HG03066 (cell line): Measurements from ENCODE around the gene LBX1.

Experiments used
- ATAC-seq: cut with Tn5 transposase; IDR thresholded peaks from one replicate; pipeline ENCODE4 v1.9.1; 2021; ENCODE audit warnings: low read depth; ENCODE audit not compliant: unreplicated experiment

The LBX1 gene, protein sequence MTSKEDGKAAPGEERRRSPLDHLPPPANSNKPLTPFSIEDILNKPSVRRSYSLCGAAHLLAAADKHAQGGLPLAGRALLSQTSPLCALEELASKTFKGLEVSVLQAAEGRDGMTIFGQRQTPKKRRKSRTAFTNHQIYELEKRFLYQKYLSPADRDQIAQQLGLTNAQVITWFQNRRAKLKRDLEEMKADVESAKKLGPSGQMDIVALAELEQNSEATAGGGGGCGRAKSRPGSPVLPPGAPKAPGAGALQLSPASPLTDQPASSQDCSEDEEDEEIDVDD

DNA sequence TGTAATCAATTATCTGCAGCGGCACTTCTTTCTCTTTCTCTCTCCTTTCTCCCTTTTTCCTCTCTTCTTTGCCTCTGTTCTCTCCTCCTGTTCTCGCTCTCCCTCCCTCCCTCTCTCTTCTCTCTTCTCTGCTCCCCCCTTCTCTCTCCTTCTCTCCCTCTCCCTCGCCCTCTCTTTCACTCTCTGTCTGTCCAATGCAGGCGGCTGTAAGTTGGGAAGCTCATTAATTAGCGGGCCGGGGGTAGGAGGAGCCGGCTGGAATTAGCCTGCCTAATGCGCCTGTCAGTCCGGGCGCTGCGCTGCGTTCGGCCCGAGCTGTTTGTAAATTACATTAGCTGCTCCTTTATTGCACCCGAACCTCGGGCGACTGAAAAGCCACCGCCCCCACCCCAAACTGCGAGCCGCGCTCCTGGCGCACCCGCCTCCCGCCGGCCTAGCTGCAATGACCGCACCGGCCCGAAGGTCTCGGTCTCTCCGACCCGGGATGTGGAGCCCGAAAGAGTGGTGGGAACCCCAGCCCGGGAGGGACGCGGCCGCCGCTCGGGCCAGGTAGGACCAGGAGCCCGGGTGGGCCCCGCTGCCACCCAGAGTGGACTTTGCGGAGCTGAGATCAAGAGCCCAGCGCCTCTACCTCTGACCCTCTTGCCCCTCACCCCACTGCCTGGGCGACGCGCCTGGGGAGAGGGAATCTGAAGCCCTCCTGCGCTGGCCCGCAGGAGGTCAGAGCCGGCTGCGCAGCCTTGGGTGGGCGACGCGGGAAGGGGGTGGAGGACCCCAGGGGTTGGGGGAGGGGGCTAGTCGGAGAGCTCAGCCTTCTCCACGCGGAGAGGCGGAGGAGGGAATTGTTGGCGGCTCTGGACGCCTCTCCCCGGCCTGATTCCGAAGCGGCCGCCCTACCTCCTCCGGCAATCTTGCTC is at the start of gene LBX1:
Gene LBX1, minus strand, starts transcription at position 198 of the 917 bp plus-strand sequence. CDS start 648 bp downstream, outside the sequence.
- no peak for ATAC-seq

DNA sequence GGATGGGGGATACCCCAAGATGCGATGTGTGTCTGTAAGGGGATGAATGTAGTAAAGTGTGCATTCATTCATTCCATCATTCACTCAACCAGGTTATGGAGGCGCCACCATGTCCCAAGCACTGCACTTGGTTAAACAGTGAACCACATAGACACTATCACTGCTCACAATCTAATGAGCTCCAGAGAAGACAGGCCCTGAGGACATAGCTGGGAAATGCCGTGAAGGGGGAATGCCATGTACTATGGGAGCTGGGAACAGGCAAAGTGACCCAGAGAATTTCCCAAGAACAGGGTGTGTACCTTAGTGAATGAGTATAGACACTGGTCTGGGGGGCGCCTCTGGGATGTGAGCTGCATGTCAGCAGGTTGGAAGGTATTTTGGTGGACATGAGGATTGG is 44.5 kb upstream of the LBX1 start:
- ATAC-seq = no peak

DNA sequence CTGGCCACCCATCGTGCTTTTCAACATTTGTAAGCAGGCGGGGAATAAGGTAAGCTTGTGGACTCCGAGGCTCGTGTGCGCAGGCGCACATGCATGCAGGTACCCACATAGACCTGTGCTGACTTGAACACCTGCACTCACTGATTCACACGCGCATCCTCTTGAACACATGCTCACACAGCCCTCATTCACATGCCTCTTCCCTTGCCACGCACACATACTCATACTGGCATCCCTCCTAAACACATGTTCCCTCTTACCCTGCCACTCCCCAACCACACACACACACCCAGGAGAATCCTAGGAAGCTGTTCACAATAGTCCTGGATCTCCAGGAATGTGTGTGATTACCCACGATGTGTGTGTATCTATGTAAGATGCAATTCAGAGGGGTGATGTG is 44.1 kb upstream of the LBX1 start:
- ATAC-seq = no peak

DNA sequence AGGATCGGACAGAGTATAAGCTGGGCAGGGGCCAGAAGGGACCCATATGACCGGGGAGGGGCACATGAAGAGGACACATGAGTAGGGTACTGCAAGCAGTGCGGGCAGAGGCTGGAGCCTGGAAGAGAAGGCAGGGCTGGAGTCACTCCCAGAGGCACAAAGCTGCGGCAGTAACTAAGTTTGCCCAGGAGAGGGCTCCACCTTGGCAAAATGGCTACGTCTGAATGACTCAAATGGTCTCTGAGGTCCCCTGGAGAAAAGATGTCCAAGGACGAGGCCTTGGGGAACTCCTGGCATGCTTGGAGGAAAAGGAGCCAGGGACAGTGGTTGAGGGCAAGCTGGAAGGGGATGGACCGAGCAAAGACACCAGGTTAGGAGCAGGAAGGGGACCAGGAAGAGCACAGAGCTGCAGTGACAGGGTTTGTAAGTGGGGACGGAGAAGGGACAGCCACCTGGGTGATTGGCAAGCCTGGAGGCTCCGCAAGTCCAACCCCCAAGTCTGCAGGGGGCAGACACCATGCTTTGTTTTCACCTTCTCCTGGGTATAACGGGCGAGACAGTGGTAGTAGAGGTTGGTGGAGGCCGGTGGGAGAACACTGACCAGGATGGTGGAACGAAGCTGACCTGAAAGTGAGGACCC is 43.1 kb upstream of the LBX1 start:
- no peak for ATAC-seq

DNA sequence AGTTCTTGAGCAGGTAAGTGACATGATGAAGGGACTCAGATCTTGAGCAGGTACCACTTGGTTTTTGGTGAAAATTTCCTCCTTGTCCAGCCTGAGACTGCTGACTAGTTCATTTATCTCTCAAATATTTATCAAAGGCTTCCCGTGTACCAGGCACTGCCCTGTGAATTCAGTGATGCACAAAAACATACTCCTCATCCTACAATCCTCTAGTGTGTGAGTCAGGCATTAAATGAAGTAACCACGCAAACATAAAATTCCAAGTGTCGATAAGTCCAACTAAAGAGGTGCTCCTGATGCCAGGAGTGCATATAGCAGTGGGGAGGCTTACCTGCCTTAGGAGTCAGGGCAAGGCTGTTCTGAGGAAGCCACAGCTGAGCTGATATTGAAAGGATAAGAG is 41.5 kb upstream of the LBX1 start:
- no peak for ATAC-seq

DNA sequence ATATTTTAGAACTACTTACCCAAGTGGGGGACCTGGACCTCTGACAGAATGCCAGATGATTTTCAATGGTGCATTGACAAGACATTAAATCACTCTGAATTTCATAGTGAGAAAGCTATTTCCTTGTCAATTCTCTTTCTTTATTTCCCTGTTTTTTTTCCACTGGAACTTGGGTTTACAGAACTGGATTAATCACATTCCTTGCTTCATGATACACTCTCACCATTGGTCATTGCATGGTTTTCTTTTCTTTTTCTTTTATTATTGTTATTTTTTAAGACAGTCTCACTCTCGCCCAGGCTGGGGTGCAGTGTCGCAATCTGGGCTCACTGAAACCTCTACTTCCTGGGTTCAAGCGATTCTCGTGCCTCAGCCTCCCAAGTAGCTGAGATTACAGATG is 38.5 kb upstream of the LBX1 start:
- no peak for ATAC-seq

DNA sequence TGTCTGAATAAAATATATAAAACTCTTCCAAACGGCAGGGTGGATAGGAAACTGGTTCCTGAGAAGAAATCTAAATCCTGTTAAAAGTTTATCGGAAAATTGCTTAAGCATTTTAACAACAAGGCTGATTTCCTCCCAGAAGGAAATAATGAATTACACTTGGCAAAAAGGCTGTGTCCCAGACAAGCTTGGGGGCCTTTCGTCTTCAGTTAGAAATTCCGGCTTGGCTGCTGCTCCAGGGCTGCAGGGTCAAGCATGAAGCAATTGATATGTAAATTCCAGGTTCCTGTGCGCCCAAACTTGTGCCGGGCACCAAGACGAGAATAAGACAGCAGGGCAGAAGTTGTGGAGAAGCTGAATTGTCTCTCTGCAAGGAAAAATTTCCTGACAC is 38.0 kb upstream of the LBX1 start:
- ATAC-seq = no peak

DNA sequence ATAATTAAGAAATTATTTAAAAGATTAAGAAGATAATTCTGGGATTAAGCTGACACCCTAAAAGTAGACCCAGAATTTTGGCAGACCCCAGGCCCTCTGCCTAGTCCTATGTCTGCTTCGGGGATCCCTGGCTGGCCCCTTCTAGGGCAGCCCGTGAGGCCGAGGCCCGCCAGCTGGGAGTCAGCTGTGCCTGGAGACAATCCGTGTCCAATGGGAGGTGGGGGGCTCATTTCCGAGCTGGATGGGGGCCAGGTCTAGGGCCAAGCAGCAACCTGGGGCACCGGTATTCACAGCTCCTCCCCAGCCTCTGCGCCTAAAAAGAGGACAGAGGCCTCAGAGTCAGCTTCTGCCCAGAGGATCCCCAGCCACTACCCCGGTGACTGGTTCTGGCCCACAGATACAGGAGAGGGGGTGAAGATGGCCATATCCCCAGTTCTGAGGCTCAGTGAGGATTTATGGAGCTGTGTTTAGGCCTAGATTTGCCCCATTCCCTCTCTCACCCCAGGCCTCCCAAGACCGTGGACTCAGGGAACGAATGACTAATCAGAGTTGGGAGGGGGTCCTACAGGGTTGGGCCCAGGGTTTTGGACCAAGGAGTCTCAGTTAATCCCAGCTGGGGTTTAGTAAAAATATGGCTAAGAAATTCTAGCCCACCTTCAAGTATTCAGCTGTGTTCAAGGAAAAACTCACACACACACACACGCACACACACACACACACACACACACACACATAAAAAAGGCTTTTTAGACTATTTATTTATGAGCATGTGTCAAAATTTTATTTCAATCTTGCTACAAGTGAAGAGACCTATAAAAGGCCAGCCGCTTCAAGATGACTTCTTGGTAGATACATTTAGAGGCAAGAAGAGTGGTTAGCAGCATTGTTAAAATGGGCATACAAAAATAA is 37.4 kb upstream of the LBX1 start:
- no peak for ATAC-seq

DNA sequence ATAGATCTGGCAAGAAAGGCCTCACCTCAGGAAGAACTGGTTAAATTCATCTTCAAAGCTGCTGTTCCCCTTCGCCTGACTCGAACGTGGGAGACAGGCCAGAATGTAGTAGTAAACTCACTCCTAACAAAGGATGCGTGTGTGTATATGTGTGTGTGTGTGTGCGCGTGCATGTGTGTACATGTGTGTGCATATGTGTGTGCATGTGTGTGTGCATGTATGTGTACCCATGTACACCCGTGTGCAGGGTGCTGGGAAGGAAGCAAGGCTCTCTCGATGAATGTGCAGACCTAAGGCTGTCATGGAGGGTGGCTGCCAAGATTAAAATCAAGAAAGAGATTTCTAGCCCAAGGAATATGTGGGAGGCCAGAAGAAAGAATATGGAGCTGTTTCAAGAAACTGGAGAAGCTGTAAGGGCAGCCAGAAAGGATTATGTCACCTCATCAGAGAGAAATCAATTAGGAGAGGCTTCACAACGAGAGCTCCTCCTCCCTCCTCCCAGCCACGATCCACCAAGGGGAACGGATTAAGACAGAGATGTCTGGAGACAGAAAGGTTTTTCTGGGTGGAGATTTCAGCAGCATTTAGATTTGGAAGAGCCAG is 34.0 kb upstream of the LBX1 start:
- ATAC-seq = no peak

DNA sequence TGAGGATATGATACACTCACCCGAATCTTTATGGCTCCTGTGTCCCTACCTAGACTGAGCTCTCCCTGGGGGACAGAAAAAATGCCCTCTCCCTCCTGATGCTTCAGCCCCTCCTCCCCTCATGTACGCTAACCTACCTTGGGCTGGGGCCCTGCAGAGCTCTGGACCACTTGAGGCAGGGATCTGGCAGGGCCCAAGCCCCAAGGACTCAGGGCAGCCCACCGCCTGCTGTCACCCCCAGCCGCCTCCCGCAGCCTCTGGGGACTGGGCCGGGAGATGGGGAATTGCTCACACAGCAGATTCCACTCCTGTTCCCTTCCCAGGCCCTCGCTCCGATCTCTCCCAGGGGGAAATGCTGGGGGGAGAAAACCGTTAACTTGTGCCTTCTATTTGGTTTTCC is 32.9 kb upstream of the LBX1 start:
- no peak for ATAC-seq

DNA sequence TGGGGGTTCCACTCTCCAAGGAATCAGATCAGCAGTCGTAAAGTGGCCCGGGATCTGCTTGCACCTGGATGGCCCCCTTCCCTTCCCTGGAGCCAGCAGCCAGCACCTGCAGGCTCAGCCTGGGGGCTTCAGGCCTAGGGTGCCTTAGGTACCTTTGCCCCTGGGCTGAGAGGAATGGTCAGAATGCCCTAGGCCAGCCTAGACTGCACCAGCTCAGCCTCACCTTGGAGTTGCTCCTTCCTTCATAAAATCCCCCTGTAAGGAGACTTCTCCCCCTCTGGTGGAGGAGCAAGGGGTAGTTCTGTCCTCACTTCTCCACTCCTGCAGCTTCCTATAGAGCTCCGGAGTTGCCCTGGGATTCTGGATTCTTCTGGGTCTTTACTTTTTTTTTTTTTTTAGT is 32.4 kb upstream of the LBX1 start:
- ATAC-seq = no peak

DNA sequence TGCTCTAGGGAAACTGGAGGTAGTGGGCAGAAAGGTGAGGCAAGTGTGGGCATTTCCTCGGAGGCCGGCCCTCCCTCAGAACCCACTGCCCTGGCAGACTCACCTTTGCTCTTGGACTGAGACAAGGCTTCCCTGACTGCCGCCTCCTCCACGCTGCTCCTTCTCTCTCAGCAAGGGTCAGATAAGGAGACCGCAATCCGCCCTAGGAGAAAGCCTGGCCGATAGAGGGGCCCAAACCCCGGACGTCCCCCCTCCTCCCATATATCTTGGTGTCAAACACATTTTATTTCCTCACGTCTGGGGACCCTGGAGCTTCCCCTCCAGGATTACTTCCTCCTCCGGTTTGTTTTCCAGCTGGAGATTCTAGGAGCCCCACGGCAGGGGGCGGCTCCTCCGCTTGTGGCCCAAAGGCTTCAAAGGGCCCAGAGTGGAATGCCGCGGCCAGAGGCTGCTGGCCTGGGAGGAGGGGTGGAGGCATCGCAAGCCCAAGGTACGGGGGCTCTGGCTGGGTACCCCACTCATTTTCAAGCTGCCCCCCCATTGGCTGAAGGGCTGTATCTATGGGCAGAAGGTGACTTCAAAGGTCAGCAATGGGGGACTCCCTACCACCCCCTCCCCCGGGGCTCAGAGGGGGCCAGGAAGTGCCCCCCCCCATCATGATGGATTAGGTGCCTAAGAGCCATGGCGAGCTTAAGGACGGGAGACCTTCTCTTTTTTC is 31.7 kb upstream of the LBX1 start:
- no peak for ATAC-seq

DNA sequence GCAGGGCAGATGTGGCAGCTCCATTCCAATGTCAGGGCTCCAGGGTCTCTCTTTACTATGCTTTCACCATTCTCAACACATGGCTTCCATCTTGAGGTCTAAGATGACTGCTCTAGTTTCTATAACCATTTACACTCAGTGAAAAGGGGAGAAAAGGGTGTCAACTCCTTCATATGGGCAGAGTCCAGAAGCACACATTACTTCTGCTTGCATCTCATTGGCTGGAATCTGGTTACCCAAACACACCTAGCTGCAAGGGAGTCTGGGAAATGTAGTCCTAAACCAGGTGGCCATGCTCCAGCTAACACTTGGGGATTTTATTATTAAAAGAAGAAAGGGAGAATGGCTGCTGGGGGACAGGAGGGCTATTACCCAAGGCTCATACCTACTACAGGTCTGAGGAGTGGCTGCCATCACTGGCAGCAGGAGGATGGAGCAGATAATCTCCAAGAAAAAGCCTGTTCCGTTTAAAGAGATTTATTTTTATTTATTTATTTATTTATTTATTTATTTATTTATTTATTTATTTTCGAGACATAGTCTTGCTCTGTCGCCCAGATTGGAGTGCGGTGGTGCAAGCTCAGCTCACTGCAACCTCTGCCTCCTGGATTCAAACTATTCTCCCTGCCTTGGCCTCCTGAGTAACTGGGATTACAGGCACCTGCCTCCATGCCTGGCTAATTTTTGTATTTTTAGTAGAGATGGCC is 29.1 kb upstream of the LBX1 start:
- no peak for ATAC-seq

DNA sequence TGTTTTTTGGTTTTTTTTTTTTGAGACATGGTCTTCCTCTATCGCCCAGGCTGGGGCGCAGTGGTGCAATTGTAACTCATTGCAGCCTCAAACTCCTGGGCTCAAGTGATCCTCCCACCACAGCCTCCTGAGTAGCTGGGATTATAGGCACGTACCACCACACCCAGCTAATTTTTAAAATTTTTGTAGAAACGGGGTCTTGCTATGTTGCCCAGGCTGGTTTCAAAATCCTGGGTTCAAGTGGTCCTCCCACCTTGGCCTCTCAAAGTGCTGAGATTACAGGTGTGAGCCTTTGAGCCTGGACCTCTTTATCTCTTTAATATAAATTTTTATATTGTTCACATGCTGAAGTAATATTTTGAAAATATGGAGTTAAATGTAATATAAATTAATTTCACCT is 28.2 kb upstream of the LBX1 start:
- ATAC-seq = no peak

DNA sequence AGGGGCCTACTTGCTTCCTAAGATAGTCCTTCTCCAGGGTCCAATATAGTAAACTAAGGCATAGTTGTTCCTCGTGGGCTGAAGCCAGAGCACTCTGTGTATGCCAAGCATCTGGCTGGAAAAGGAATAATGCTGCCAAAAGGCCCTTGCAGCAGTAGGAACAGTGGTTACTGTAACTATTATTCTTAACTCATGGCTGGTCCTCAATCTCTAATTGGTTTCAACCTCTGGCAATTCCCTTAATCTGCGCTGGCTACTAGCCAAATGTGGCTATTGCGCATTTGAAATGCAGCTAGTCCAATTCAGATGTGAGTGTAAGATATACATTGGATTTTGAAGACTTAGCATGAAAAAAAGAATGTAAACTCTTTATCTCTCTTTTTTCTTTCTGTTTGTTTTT is 27.8 kb upstream of the LBX1 start:
- ATAC-seq = no peak

DNA sequence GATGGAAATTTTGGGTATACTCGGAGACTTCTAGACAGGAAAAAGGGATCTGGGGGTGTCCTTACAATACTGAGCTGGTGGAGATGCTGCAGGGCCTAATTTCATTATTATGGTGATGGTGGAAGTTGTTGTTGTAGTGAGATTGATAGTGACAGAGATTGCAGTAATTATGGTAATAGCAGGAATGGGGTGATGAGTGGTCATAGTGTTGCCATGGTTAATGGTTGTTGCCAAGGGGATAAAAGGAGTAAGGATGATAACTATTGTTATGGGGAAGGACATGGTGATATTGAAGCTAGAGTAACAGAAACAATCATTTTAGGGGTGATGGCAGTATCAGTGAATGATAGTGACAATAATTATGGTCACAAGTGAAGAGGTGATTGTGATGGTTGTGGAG is 27.1 kb upstream of the LBX1 start:
- no peak for ATAC-seq

DNA sequence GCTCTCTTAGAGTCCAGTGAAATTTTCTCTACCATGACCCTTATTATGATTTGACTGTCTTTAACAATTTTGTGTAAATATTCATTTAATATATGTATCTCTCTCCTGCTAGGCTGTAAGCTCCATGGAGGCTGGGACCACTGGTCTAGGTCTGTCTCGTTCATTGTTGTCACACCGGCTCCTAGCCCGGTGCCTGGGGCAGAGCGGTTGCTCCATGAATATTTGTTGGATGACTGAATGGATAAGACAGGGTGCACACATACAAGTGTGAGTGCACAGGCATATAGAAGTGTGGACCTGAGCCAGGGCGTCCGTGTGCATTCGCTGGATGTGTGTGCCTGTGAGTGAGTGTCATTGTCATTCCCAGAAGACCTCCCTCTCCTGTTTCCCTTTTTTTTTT is 20.9 kb upstream of the LBX1 start:
- no peak for ATAC-seq

DNA sequence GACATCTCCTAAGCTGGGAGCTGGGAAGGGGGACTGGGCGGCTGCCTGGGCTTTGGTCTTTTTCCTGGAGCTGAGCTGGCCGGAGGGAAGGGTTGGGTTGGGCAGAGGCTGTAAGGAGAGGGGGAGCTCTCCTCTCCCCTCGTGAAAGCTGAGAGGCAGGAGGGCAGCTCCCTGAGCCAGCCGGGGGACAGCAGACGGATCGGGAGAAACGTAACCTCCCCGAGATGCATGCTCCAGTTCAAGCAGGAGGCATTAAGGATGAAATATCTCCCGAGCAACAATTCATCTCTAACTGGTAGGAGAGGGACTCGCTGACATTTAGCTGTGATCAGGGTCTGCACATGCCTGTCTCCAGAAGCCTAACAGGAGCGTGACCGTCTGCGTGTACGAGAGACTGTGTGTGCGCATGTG is 19.9 kb upstream of the LBX1 start:
- no peak for ATAC-seq

DNA sequence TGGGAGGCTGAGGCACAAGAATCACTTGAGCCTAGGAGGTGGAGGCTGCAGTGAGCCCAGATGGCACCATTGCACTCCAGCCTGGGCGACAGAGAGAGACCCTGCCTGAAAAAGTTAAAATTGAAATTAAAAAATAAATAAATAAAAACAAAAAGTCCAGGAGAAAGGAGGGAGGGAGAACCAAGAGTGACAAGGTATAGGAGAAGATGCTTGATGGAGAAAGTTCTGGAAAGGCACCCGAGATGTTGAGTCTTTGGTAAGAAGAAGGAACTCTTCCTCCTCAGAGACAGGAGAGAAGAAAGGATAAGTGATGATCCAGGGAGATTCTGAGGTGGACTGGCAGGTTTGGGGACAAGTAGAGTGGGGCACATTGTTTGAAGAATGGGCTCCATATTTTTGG is 17.4 kb upstream of the LBX1 start:
- no peak for ATAC-seq
